Measurements from ENCODE around the gene OR1S1. TPM values are rescaled to one million over a fixed set of nuclear protein-coding genes. Genes with fewer than 3 reads are reported as not detected.

OR1S1 gene
- total RNA-seq, 1 experiment from 2014 or later, result not detected

- no peak overlapping the region for H3K4ac ChIP-seq (ENCODE audit: low read depth, low read length)
- H2BK20ac ChIP-seq (ENCODE audit: low read depth, low read length, poor library complexity, severe bottlenecking), result no peak overlapping the region
- no peak overlapping the region for H3T11ph ChIP-seq (ENCODE audit: low read length)
- no peak for DNase-seq
- H3K27me3 ChIP-seq (ENCODE audit: insufficient read depth, low read length), result no peaks in the 10 kb centered on the region
- Mint-ChIP-seq H3K27ac (no peak overlapping the region), H3K36me3 (ENCODE audit: insufficient read depth in 1 of 3, low read depth in 3 of 3) (no peaks in the 10 kb centered on the region; a peak in 1 of 7 replicates), H3K4me1 (no peaks in the 10 kb centered on the region), H3K9me3 (peaks cover 0 to 2% of the 10 kb centered on the region in 2 experiments; a peak in 1 of 5 replicates), H3K27me3 (ENCODE audit: low read depth) (peaks cover 2% of the 10 kb centered on the region; the same call in 1 of the 2 replicates), H3K4me3 (no peak overlapping the region)
- no peaks in the 10 kb centered on the region for H3K4me1 ChIP-seq (ENCODE audit: insufficient read depth, low read length)
- H2BK12ac ChIP-seq (ENCODE audit: insufficient read length, low read depth, low read length), result no peak overlapping the region
- H3K23me2 ChIP-seq (ENCODE audit: insufficient read length, low read depth, low read length, poor library complexity, severe bottlenecking), result no peaks in the 10 kb centered on the region
- H3K9me3 ChIP-seq (ENCODE audit: control insufficient read depth, low read depth, low read length), result no peaks in the 10 kb centered on the region
- no peak for TF ChIP-seq CTCF (conservative IDR thresholded peaks at IDR 0.05)
- no peak overlapping the region for H2AFZ ChIP-seq (ENCODE audit: low read length)
- H4K5ac ChIP-seq (ENCODE audit: insufficient read length, low read depth, low read length), result no peak overlapping the region
- no peak overlapping the region for H2BK15ac ChIP-seq (ENCODE audit: low read depth, low read length)
- H4K91ac ChIP-seq (ENCODE audit: insufficient read length, low read depth, low read length), result no peak overlapping the region
- no peak overlapping the region for H2AK5ac ChIP-seq (ENCODE audit: insufficient read length, low read length)
- no peaks in the 10 kb centered on the region for H3K79me2 ChIP-seq (ENCODE audit: insufficient read depth, low read length)
- no peak overlapping the region for H4K8ac ChIP-seq (replicated peaks; ENCODE audit: insufficient read length, low read depth, low read length)
- H4K20me1 ChIP-seq (ENCODE audit: control insufficient read depth, insufficient read depth, insufficient read length), result no peaks in the 10 kb centered on the region
- no peak overlapping the region for H3K4me2 ChIP-seq (ENCODE audit: insufficient read depth, insufficient read length, low read length)
- H3K18ac ChIP-seq (ENCODE audit: insufficient read length, low read depth, low read length), result no peak overlapping the region
- H3K56ac ChIP-seq (ENCODE audit: insufficient read length, low read depth, low read length), result no peak overlapping the region
- no peak overlapping the region for H3K14ac ChIP-seq (ENCODE audit: insufficient read depth, low read length)
- H3K9ac ChIP-seq (ENCODE audit: extremely low read depth, insufficient read length, low read length), result no peak overlapping the region
- WGBS (ENCODE audit: extremely low coverage, insufficient read length, low lambda C conversion rate), result no CpG with 5 or more reads among the region's 4 CpGs
- no peaks in the 10 kb centered on the region for H3K79me1 ChIP-seq (ENCODE audit: insufficient read depth, low read depth, low read length, poor library complexity, severe bottlenecking)
- no peak overlapping the region for H3K23ac ChIP-seq (ENCODE audit: insufficient read length, low read depth, low read length)
- no peak overlapping the region for H2BK5ac ChIP-seq (ENCODE audit: insufficient read length, low read length)
- no peak overlapping the region for H3K27ac ChIP-seq (ENCODE audit: insufficient read length, low read depth, low read length)
- H2BK120ac ChIP-seq (ENCODE audit: low read depth, low read length, poor library complexity, severe bottlenecking), result no peak overlapping the region
These were observed 25.6 kb upstream of the OR1S1 start for GRCh38 chr11:58186938-58187337.
